Activated CD4-positive, alpha-beta T cell treated with anti-CD3 and anti-CD28 coated beads for 48 hours (primary cell): ENCODE results near the gene COASY.
"Not testable (repeated sequence)": the region's sequence is repeated elsewhere in the genome, so short reads cannot be mapped to it uniquely, and the experiment has no call there.

Experiments used
- DNase-seq: peaks from one replicate; pipeline ENCODE4 v3.0.0-alpha.2; 2020

Gene COASY

DNA sequence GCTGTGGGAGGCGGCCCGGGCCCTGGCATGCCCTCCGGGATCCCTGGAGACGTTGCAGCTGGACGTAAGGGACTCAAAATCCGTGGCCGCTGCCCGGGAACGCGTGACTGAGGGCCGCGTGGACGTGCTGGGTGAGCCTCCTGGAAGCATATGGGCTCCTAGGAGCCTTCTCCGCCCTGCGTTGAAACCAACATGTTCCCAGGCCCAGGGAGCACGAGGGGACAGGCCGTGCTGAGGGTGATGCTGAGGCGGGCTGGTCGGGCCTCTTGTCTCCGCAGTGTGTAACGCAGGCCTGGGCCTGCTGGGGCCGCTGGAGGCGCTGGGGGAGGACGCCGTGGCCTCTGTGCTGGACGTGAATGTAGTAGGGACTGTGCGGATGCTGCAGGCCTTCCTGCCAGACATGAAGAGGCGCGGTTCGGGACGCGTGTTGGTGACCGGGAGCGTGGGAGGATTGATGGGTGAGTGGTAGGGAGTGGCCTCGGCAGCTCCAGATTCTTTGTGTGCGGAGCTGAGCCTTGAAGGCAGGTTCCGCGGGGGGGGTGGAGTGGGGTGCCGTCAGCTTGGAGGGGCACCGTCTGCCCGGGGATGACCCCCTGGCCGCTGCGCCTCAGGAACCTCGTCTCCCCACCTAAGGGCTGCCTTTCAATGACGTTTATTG lies 8.7 kb upstream of the COASY start:
- no peak for DNase-seq

DNA sequence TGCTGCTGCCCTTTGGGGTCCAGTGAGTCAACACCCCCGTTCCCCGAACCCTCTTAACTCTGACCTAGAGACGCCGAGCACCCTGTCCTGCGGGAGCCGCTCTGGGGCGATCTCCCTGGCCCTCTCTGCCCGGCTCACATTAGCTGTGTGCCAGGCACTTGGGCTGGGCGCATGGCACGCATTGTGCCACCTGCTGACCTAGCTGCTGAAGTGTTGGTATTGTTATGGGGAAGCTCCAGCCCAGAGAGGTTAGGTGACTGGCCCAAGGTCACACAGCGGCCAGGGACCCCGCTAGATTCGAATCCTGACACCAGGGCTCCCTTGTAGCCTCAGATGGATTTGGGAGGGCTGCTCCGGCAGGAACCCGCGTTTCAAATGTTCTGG lies 8.1 kb upstream of the COASY start:
- DNase-seq: peak; percentile 31

DNA sequence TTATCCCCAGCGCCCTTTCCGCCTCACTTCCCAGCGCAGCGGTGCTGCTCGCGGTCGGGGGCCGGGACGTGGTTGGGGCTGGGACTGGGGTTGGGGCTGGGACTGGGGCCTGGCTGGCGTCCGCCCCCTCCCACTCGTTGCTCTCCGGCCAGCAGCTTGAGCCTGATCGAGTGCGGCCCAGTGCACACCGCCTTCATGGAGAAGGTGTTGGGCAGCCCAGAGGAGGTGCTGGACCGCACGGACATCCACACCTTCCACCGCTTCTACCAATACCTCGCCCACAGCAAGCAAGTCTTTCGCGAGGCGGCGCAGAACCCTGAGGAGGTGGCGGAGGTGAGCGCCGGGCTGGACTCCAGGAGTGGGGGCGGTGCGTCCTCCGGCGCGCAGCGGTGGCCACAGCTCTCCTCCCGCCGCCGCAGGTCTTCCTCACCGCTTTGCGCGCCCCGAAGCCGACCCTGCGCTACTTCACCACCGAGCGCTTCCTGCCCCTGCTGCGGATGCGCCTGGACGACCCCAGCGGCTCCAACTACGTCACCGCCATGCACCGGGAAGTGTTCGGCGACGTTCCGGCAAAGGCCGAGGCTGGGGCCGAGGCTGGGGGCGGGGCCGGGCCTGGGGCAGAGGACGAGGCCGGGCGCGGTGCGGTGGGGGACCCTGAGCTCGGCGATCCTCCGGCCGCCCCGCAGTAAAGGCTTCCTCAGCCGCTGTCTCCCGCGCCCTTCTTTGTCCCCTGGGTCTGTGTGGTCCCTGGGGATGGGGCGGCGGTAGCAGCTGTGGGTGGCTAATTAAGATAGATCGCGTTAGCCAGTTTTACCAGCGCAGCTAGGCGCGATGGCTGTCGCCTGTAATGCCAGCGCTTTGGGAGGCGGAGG lies 7.5 kb upstream of the COASY start:
- DNase-seq: peak; percentile 80

DNA sequence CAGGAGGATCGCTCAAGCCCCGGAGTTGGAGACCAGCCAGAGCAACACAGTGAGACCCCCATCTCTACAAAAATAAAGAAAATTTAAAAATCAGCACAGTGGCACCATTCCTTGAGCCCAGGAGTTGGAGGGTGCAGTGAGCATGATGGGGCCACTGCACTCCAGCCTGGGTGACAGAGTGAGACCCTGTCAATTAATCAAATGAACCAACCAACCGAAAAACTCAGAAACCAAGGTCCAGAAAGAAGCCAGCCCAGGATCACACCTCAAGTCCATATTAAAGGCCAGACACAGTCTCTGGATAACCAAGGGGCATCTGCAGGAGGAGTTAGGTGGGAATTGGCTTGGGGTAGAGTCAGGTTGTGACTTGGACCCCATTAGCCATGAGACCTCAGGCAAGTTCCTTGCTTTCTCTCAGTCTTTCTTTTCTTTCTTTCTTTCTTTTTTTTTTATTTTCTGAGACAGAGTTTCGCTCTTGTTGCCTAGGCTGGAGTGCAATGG lies 6.8 kb upstream of the COASY start:
- DNase-seq: no peak

DNA sequence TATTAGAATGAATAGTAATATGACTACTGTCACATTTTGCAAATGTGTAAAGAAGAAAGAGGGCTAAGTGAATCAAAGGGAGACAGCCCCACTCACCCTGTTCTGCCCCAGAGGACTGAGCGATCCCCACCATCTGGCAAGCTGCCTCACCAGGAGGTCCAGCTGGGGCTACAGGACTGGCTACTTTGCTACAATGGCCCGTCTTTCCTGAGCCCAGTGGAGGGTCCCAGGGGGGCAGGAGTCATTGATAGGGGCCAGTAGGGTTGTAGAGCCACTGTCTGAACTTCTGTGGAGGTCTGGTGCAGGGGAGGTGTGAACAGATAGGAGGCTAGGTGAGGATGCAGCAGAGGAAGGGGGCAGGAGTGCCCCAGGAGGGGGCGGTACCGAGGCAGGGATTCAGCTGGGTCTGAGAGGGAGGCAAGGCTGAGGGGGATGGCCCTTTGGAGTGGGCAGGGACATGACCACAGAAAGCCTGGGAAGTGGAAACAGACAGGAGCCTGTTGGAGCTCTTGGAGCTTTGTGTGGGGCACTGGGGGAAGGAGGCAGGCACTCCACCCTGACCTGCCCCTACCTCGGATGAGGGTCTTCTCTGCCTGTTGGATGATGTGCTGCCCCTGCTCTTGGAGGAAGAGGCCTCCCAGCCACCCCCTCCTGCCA lies 5.9 kb upstream of the COASY start:
- DNase-seq: not testable (repeated sequence)

DNA sequence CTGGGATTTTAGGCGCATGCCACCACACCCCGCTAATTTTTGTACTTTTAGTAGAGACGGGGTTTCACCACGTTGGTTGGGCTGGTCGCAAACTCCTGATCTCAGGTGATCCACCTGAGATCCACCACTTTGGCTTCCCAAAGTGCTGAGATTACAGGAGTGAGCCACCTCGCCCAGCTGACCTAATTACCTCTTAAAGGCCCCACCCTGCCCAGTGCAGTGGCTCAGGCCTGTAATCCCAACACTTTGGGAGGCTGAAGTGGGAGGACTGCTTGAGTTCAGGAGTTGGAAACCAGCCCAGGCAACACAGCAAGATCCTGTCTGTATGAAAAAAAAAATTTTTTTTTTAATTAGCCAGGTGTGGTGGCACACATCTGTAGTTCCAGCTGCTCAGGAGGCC lies 2.9 kb upstream of the COASY start:
- DNase-seq: no peak

DNA sequence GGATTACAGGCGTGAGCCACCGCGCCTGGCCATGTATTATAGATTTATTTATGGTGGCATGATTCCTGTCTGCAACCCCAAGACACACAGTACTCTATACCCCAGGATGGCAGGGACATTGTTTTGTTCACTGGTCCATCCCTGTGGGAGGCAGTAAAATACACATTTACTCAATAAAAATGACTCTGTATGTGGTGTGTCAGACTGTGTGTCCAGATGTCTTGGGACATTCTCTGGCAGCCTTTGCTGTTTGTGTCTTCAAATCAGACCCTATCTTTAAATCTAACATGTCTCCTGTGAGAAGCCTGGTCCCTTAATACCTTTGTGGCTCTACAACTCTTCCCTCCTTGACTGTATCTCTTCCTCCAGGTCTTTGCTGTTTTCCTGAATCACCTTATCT lies 1.7 kb upstream of the COASY start:
- DNase-seq: no peak

DNA sequence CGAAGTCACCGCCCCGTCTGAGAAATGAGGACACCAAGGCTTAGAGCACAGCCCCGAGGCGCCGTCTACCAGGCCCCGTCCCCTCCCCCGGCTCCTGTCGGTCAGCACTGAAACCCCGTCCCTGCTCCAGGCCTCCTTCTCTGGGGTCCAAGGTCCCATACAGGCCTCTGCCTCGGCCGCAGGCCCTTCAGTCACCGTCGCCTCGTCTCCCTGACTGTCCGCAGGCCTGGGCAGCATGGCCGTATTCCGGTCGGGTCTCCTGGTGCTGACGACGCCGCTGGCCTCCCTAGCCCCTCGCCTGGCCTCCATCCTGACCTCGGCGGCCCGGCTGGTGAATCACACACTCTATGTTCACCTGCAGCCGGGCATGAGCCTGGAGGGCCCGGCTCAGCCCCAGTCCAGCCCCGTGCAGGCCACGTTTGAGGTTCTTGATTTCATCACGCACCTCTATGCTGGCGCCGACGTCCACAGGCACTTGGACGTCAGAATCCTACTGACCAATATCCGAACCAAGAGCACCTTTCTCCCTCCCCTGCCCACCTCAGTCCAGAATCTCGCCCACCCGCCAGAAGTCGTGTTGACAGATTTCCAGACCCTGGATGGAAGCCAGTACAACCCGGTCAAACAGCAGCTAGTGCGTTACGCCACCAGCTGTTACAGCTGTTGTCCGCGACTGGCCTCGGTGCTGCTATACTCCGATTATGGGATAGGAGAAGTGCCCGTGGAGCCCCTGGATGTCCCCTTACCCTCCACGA lies 617 bp downstream of the COASY start:
- DNase-seq: peak; percentile 29

DNA sequence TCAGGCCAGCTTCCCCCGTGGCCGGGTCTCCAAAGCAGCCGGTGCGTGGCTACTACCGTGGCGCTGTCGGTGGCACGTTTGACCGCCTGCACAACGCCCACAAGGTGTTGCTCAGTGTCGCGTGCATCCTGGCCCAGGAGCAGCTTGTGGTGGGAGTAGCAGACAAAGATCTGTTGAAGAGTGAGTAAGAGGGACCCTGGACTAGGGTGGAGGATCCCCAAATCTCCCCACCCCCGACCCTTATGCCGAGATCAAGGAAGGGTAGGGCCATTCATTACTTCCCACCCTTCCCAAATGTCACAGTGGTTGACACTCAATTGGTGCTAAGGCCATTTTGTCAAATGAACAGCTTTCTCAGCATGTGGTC lies 1.2 kb downstream of the COASY start:
- no peak for DNase-seq

DNA sequence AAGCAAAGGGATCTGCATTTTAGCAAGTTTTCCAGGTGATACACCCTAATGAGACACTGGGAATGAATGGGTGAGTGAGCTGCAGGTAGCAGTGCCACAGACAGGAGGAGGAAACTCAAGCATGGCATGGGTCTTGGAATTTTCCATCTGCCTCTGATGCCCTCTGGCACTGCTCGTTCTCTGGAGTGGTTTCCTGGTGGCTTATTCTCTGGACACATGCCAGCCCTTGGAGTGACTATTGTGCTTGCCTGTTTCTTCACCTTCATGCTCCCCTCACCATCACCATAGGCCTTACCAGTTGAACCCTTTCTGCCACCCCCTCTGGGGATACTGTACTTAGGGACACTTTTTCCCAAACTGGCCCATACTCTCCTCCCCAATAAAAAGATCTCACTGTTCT lies 1.6 kb downstream of the COASY start:
- no peak for DNase-seq

DNA sequence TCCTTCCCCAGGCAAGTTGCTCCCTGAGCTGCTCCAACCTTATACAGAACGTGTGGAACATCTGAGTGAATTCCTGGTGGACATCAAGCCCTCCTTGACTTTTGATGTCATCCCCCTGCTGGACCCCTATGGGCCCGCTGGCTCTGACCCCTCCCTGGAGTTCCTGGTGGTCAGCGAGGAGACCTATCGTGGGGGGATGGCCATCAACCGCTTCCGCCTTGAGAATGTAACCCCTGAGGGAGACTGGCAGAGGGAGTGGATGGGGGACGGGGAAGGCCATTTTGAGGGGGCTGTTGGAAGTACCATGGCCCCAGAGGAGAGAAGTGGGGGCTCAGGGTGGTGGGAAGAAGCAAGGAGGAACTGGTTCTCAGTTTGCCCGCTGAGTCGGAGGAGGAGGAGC lies 2.0 kb downstream of the COASY start:
- DNase-seq: no peak

DNA sequence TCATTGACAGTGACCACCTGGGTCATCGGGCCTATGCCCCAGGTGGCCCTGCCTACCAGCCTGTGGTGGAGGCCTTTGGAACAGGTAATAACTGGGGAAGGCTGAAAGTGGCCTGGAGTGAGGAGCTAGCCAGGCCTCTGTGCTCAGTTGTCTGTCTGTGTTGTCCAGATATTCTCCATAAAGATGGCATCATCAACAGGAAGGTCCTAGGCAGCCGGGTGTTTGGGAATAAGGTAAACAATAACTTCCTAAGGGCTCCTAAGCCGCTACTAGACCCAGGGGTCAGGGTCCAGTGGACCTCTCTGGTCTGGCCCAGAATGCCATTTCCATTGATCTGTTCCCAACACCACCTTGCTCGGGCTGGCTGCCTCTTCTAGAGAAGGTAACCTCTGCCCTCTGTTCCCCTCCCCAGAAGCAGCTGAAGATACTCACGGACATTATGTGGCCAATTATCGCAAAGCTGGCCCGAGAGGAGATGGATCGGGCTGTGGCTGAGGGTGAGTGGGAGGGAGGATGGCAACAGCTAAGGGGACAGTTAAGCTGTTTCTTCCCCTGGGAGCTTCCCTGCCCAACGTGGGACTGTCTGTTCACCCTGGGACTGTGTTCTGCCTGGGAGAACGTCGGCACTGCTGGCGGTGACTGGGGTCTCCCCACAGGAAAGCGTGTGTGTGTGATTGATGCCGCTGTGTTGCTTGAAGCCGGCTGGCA lies 3.0 kb downstream of the COASY start:
- DNase-seq: no peak

DNA sequence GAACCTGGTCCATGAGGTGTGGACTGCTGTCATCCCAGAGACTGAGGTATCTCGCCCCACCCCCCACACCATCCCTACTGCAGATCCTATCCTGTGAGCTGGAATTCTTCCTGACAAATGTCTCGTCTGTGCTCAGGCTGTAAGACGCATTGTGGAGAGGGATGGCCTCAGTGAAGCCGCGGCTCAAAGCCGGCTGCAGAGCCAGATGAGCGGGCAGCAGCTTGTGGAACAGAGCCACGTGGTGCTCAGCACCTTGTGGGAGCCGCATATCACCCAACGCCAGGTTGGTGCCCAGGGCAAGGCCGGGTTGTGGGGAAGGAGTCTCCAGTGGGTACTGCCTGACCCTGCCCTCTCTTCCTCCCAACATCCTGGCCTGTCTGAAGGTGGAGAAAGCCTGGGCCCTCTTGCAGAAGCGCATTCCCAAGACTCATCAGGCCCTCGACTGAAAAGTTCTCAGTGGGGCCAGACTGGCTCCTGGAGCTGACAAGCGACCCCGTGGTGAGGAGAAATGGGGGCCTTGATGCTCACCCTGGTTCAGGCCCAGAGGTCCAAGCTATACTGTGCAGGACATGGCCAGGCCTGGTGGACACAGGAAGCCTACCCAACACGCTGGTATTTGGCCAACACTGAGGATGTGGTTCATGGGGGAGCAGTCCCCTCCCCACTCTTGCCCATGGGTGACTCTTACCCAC lies 3.7 kb downstream of the COASY start:
- no peak for DNase-seq

DNA sequence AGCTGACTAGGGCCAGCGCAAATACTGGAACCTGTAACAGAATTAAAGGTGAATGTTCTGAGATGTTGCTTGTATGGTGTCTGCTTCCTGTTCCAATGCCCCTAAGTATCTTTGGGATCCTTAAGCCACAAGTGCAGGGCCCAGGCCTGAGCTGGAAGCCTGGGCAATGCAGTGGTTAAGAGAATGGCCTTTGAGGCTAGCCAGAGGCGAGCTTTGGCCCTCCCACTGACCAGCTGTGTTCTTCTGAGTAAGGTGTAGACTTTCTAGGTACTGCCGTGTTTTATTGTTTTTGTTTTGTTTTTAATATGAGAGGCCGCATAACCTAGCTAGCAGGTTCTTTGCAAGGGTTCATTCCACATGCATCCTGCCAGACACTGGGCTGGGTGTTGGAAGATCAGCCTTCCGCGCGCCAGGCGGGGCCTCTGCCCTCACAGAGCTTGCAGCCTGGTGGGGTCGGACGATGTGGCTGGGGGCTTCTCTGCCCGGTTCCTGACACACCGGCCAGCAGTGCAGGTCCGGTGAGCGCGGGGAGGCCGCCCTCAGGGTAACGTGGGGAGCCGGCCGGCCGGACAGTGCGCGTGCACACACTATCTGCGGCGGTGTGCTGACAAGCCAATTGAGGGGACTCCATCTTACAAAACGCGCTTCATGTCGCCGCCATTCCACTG lies 4.4 kb downstream of the COASY start:
- DNase-seq: no peak

DNA sequence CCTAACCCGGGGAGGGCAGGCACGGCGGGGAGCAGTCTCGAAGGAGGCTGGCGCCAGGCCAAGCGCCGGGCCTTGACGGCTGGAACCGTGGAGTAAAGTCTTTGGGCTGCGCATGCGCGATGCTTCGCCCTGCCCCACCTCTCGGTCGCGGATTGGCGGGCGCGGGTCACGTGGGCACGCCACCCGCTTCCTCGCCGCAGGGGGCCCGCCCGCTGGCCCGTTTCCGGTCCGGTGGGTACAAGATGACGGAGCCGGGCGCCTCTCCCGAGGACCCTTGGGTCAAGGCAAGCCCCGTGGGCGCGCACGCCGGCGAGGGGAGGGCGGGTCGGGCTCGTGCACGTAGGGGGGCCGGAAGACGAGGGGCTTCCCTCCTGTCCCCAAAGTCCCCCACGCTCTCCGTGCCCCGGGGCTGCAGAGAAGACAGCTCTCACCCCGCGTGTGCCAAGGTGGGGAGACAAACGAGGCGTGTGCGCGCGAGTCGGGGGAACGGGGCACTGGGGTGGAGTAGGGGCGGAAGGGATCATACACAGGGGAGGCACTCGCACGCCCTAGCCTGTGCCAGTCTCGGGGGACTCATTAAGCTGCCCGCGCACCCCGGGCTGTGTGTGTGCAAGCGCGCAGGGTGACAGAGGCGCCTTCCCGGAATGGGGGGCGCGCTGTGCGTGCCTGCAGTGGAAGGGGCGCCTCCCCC lies 5.1 kb downstream of the COASY start, which contains the start of gene MLX:
Gene MLX (plus strand): TSS at position 218 of the 691 bp plus-strand sequence. CDS start 25 bp downstream, at position 243.
- peak; percentile 94 for DNase-seq

DNA sequence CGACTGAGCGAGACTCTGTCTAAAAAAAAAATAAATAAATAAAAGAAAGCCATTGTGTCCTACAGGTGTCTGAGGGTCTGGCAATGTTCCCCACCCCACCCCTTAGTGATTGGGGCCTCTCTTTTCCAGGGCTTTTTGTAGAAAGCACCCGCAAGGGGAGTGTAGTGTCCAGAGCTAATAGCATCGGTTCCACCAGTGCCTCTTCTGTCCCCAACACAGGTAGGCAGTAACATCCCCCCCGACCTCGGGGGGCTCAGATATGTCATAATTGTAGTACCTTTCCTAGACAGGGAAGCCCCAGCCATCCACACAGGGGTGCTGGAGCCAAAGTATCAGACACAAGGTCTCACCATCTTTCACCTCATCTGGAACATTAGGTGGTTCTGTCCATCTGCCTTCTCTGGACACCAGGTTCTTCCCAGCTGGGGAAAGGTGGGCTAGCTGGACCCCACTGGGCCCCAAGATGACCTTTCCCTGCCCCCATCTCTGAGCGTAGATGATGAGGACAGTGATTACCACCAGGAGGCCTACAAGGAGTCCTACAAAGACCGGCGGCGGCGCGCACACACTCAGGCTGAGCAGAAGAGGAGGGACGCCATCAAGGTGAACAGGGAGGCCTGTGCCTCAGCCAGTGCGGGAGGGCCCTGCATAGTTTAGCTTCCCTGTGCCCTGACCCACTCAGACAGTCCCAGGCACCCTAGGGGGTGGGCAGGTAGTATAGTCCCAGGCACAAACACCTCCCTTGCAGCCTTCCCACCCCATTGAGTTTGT lies 6.6 kb downstream of the COASY start:
- DNase-seq: no peak

DNA sequence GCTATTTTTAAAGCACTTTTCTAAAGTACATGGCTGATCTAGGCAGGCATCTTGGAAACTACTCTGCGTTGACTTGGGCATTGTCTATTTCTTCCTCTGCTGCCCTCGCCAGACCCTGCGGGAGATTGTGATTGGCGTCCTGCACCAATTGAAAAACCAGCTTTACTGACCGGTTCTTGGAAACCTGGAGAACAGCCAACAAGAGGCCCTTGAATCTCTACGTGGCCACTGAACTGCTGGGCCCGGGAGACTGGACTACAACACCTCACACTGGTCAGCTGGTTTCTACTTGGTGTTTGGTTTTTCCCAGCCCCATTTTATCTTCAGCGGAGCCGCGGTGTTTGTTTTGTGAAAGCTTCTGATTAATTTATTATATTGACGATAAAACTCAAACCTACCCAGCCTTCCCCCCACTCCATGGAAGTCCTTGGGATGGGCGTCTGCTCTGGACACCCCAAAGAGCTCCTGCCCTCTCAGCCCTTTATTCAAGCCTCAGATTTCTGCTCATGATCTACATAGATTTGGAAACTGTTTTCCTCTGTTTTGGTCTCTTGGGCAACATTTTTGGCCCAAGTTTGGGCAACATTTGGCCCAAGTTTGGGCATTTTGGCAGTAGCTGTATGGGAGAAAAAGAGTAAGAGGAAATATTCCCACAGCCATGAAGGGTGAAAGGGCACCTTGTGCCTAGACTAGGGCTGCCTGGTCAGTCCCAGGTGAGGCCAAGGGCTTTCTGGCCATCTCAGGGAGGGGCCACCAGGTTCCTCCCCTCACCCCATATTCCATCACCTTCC lies 9.7 kb downstream of the COASY start:
- no peak for DNase-seq

DNA sequence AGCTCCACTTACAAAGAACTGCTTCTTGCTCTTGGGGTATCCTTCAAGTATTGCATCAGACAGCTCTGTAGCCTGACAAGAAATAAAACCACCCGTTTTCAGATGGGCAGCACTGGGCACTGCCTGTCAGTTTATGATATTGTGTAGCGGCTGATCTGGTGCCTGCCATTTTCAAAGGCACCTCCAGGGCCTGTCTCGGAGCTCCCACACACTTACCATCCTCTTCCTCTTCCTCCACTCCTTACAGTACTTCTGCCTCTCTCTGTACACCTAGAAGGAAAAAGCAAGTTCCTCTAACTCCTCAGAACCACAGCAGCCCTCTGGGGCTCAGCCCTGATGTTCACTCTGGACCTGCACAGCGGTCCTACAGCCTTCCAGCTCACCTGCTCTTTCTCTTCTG lies 11.1 kb downstream of the COASY start:
- DNase-seq: no peak

DNA sequence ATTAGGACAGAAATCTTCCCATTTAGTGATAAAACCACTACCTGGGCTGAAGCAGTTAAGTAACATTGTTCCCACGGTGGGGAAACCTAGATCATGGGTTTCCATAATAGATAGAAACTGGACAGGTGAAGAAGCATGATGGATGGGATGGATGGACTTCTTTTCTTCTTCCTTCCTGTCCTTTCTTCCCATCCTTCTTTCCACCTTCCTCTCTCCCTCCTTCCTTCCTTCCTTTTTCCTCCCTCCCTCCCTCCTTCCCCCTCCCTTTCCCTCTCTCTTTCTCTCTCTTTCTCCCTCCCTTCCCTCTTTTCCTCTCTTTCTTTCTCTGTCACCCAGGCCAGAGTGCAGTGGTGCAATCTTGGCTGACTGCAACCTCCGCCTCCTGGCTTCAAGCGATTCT lies 12.5 kb downstream of the COASY start:
- DNase-seq: no peak
